IPS DF 6.9 (cell line): ENCODE measurements around the gene ROBO4.

Experiments used
- DNase-seq: peaks from one replicate; pipeline ENCODE4 v3.0.0-alpha.2; 2013; ENCODE audit warnings: low read depth, low spot score
- H3K27ac ChIP-seq: one replicate; pipeline ENCODE4 v1.5.1; 2013; ENCODE audit warnings: low read length, control low read depth
- H3K27me3 ChIP-seq: 2 replicates; pipeline ENCODE4 v1.6.1; 2013; ENCODE audit warnings: mild to moderate bottlenecking, low read length; ENCODE audit not compliant: control insufficient read depth, insufficient read depth
- H3K36me3 ChIP-seq: 2 replicates; pipeline ENCODE4 v1.6.1; 2013; ENCODE audit warnings: low read length; ENCODE audit not compliant: control insufficient read depth, insufficient read depth
- H3K4me1 ChIP-seq: 2 replicates; pipeline ENCODE4 v1.6.1; 2013; ENCODE audit warnings: low read length; ENCODE audit not compliant: control insufficient read depth, insufficient read depth
- H3K4me3 ChIP-seq: 2 replicates; pipeline ENCODE4 v1.5.1; 2013; ENCODE audit warnings: mild to moderate bottlenecking, low read length
- H3K9me3 ChIP-seq: 2 replicates; pipeline ENCODE4 v1.6.1; 2013; ENCODE audit warnings: low read length, inconsistent platforms; ENCODE audit not compliant: control insufficient read depth, insufficient read depth
- WGBS: extraction: QIAGEN DNeasy Blood & Tissue Kit; methylation state at CpG from one replicate; pipeline ENCODE4 v1.1.7; 2013; ENCODE audit warnings: mixed read lengths, missing lambda C conversion rate; ENCODE audit not compliant: insufficient read length, insufficient coverage; 5-methylcytosine and 5-hydroxymethylcytosine counted together

ROBO4 gene

DNA sequence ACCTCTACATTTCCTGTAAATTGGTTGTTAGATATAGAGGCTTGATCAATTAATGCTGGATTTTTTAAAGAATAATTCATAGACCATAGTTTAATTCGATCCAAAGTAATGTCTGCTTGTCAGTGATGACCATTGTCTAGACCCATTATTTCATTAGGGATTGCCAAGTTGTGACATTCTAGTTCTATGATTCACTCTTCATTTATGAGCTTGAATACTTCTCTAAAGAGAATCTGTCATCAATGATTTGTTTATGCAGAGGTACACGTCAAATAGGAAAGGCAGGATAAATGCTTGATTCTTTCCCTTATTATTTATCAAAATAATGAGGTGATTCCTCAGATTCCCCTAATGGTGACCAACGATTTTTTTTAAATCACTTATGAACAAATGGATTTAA is 56.5 kb downstream of the ROBO4 start:
- peaks cover 84% of the 10 kb centered on the region for H3K27me3 ChIP-seq
- no peaks in the 10 kb centered on the region for H3K9me3 ChIP-seq
- H3K4me3 ChIP-seq = no peak overlapping the region
- H3K36me3 ChIP-seq = no peaks in the 10 kb centered on the region
- no peak for DNase-seq
- no CpG with 5 or more reads among the region's 3 CpGs for WGBS
- H3K4me1 ChIP-seq = peaks cover 3% of the 10 kb centered on the region; the same call in 1 of the 2 replicates
- no peak overlapping the region for H3K27ac ChIP-seq

DNA sequence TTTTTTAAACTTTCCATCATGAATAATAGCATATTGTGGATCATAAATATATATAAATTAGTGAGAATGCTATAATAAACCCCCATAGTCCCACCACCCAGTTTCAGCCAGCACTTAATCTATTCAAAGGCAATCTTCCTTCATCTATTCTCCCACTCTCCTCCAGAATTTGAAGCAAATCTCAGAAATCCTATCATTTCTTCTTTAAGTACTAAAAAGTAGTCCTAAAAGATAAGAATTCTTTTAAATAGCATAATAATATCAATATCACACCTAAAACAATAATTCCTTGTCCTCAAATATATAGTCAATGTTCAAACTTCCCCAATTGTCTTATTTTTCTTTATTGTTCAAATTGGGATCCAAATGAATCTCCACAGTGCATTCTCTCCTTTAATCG is 57.0 kb downstream of the ROBO4 start:
- no peak overlapping the region for H3K4me3 ChIP-seq
- peaks cover 78% of the 10 kb centered on the region for H3K27me3 ChIP-seq
- no peak overlapping the region for H3K27ac ChIP-seq
- H3K9me3 ChIP-seq = no peaks in the 10 kb centered on the region
- no peak for DNase-seq
- peaks cover 3% of the 10 kb centered on the region; the same call in 1 of the 2 replicates for H3K4me1 ChIP-seq
- H3K36me3 ChIP-seq = no peaks in the 10 kb centered on the region
- WGBS = no CpG with 5 or more reads among the region's 1 CpG

DNA sequence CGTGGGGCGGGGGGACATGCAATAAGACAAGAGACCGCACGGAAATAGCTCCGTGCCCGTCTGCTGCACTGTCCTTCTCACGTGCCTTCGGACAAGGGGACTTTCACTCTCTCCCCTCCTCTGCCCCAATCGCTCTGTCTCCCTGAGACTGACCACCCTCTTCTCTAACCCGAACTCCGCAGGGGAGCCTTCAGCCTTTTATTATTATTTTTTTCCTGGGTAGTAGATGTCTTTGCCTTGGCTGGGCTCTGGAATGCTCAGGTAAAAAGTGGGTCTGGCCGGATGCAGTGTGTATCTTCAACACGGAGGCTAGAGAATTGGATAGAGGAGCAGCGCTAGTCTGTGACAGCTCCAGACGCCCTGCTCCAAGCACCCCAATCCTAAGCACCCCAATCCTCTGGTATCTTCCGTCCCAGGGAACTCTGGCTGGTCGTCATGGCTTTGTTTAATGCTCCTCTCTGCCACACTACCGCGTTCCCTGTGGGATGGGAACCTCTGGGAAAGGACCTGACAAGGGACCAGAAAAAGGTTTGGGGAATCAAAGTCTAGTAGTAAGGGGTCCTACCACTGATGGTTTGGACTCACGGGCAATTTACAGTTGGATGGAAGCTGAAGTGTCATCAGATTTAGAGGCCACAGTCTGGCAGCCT is 57.6 kb downstream of the ROBO4 start:
- no peak overlapping the region for H3K27ac ChIP-seq
- H3K9me3 ChIP-seq = no peaks in the 10 kb centered on the region
- H3K27me3 ChIP-seq = peaks cover 73% of the 10 kb centered on the region
- H3K36me3 ChIP-seq = no peaks in the 10 kb centered on the region
- peaks cover 3% of the 10 kb centered on the region; the same call in 1 of the 2 replicates for H3K4me1 ChIP-seq
- no CpG with 5 or more reads among the region's 20 CpGs for WGBS
- no peak overlapping the region for H3K4me3 ChIP-seq
- no peak for DNase-seq

DNA sequence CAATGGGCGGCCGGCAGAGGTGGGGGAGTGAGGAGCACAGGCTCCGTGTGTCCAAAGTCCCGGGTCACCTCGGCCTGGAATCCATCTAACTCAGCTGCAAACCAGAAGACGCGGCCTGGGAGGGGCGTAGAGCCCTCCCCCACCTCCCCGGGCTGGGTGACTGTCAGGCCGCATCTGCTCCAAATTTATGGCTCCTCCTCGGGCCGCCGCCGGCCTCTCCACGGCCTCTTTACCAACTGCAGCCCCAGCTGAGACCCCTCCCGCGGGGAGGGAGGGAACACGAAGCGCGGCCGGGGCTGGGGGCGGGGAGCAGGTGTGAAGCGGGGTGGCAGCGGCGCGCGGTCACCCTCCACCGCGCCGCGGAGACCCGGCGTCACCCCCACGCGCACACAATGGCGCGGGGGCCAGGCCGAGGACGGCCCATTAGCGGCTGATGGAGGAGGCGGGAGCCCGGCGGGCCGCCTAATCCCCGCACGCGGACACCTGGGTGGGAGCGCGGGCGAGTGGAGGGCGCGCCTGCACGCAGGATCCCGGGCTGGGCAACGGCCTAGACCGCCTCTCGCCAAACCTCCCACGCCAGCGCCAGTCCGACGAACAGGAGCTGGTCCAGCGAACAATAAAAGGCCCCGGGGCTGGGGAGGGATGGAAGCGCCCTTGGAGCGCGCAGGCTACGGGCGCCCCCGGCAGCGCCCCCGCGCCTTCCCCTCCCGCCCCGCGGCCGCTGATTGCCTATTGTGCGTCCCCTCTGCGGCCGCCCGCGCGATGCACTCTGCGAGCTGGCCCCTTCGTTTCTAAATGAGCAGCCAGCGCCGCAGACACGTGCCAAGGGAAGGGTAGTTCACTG is 58.3 kb downstream of the ROBO4 start:
- WGBS = no CpG with 5 or more reads among the region's 87 CpGs
- DNase-seq = no peak
- no peaks in the 10 kb centered on the region for H3K36me3 ChIP-seq
- no peak overlapping the region for H3K27ac ChIP-seq
- H3K9me3 ChIP-seq = no peaks in the 10 kb centered on the region
- peak overlapping the region; percentile 18; the same call in 1 of the 2 replicates for H3K4me3 ChIP-seq
- peaks cover 65% of the 10 kb centered on the region for H3K27me3 ChIP-seq
- peaks cover 3% of the 10 kb centered on the region; the same call in 1 of the 2 replicates for H3K4me1 ChIP-seq

DNA sequence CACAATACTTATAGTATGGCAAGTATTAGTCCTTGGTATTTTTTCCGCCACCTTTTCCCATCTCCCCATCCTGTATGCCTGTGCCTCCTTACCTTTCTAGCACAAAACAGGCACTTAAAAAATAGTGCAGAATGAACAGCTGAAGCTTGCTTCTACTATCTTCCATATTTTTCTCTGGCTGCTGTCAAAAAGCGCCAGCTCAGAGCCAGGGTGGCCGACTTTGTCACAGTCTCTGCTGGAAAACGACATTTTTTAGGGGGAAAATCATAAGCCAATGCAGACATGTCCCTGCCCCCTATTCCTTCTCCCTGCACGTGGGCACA is 58.9 kb downstream of the ROBO4 start:
- Histone ChIP-seq H3K27me3 (peaks cover 59% of the 10 kb centered on the region), H3K4me1 (peaks cover 3% of the 10 kb centered on the region; the same call in 1 of the 2 replicates), H3K4me3 (no peak overlapping the region), H3K36me3 (no peaks in the 10 kb centered on the region), H3K27ac (no peak overlapping the region), H3K9me3 (no peaks in the 10 kb centered on the region)
- WGBS = no CpG with 5 or more reads among the region's 5 CpGs
- no peak for DNase-seq

DNA sequence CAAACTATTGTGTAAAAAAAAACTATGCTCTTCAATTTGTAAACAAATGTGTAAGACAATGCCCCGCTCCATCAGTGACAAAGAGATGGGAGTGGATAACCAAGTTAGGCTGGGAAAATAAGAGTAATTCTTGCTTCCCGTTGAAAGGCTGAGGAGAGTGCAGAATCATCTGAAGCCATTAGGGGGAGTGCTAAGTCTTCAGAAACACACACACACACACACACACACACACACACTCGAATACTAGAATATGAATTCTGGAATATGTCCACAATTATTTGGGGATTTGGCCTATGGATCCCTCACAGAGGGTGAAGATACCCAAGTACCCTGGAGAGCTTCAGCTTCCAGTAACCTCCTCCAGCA is 60.2 kb downstream of the ROBO4 start:
- WGBS = no CpG with 5 or more reads among the region's 3 CpGs
- Histone ChIP-seq H3K36me3 (no peaks in the 10 kb centered on the region), H3K4me1 (peaks cover 3% of the 10 kb centered on the region; the same call in 1 of the 2 replicates), H3K9me3 (no peaks in the 10 kb centered on the region), H3K27ac (no peak overlapping the region), H3K27me3 (peaks cover 47% of the 10 kb centered on the region), H3K4me3 (no peak overlapping the region)
- DNase-seq = no peak

DNA sequence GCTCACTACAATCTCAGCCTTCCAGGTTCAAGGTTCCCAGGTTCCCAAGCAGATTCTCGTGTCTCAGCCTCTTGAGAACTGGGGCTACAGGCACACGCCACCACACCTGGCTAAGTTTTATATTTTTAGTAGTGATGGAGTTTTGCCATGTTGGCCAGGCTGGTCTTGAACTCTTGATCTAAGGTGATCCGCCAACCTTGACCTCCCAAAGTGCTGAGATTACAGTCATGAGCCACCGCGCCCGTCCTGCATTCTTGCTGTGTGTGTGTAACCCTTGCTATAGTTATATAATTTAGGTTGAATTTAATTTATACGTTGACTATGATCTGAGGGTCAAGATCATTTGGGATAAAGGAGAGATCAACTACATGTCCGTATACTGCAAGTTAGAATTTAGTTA is 61.7 kb downstream of the ROBO4 start:
- H3K4me1 ChIP-seq = peaks cover 3% of the 10 kb centered on the region; the same call in 1 of the 2 replicates
- no peak overlapping the region for H3K27ac ChIP-seq
- no peak for DNase-seq
- no CpG with 5 or more reads among the region's 8 CpGs for WGBS
- peaks cover 33% of the 10 kb centered on the region for H3K27me3 ChIP-seq
- no peaks in the 10 kb centered on the region for H3K9me3 ChIP-seq
- H3K36me3 ChIP-seq = no peaks in the 10 kb centered on the region
- H3K4me3 ChIP-seq = no peak overlapping the region

DNA sequence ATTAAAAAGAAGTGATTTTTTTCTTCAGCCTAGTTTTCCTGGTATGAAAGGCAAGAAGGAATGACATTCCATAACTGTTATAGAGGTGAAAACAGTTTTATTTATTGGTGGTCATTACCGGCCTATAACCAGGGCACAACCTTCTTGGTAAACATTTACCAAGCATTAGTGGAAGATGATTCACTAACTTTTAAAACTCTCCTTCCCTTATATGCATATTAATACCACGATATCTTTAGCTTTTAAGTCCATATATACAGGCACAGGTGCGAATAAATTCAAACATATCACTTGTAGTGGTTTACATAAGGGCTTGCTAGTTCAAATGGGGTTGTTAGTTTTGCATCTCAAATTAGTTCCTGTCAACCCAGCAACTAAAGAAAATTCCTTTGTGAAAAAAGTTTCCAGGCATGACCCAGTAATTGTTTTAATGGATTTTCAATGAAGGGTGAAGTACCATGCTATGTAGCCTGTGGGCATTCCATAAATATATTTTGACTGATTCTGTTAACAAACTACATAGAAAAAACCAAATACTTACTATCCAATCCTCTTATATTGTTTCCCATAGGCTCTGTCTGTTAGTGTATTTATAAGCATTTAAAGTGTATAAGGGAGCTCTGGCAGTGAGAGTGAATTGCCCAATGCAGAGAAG is 63.0 kb downstream of the ROBO4 start:
- Histone ChIP-seq H3K4me1 (no peaks in the 10 kb centered on the region), H3K9me3 (no peaks in the 10 kb centered on the region), H3K36me3 (no peaks in the 10 kb centered on the region), H3K27ac (no peak overlapping the region), H3K27me3 (peaks cover 23% of the 10 kb centered on the region), H3K4me3 (no peak overlapping the region)
- DNase-seq = no peak
- WGBS = no CpG with 5 or more reads among the region's 3 CpGs
